Gastroesophageal sphincter (tissue), 3 donors: ENCODE results near the gene ADAMTSL2.

Source experiments
- CTCF ChIP-seq, 4 experiments: fragments of 200-600 bp in 2 of 4; fragments of 450-650 bp in 2 of 4; sonication (generic) in 1 of 4; IDR thresholded peaks; one replicate each; pipeline ENCODE4 v1.5.1; 2017 to 2019; ENCODE audit warnings: antibody characterized with exemption in 4 of 4, mild to moderate bottlenecking in 2 of 4, moderate library complexity in 2 of 4
- POLR2A ChIP-seq, 2 donors: fragments of 450-650 bp; IDR thresholded peaks; one replicate each; pipeline ENCODE4 v1.6.1; 2017; ENCODE audit warnings: antibody characterized with exemption in 2 of 2, mild to moderate bottlenecking in 2 of 2, moderate library complexity in 1 of 2
- POLR2AphosphoS5 ChIP-seq: sonication (generic); formaldehyde crosslinking; IDR thresholded peaks from one replicate; pipeline ENCODE4 v1.6.1; 2017; ENCODE audit warnings: antibody characterized with exemption

- TF ChIP-seq POLR2A (IDR thresholded peaks at IDR 0.05): no peak
- no peak for TF ChIP-seq CTCF (IDR thresholded peaks at IDR 0.05)
- TF ChIP-seq POLR2AphosphoS5: no peak
Observed at GRCh38 chr9:133493428-133493827, 41.1 kb upstream of the ADAMTSL2 start.
